Measurements from ENCODE around the gene PKP4.

Gene PKP4

DNA sequence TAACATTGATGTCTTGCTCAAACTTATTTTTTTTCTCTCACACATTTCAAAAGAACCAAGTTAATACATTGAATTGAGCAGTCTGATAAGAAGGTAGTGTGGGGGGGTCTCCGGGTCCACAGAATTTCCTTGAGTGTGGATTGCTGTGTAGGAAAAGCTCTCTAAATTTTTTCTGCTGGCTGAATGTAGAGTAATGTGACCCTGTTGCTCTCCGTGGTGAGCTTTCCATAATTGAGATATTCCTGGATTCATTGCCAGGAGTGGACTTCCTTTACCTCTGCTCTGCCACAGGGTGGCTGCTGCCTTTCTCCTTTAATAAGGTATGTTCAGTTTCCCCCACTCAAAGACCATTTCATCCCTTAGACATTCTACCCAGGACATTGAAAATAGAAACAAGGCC is 50.9 kb downstream of the PKP4 start:
- TF ChIP-seq, protein P1, sequence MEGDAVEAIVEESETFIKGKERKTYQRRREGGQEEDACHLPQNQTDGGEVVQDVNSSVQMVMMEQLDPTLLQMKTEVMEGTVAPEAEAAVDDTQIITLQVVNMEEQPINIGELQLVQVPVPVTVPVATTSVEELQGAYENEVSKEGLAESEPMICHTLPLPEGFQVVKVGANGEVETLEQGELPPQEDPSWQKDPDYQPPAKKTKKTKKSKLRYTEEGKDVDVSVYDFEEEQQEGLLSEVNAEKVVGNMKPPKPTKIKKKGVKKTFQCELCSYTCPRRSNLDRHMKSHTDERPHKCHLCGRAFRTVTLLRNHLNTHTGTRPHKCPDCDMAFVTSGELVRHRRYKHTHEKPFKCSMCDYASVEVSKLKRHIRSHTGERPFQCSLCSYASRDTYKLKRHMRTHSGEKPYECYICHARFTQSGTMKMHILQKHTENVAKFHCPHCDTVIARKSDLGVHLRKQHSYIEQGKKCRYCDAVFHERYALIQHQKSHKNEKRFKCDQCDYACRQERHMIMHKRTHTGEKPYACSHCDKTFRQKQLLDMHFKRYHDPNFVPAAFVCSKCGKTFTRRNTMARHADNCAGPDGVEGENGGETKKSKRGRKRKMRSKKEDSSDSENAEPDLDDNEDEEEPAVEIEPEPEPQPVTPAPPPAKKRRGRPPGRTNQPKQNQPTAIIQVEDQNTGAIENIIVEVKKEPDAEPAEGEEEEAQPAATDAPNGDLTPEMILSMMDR (conservative IDR thresholded peaks at IDR 0.05) = no peak
- no peak for TF ChIP-seq ZFX (IDR thresholded peaks at IDR 0.05)
- H3K27ac ChIP-seq = no peak overlapping the region

DNA sequence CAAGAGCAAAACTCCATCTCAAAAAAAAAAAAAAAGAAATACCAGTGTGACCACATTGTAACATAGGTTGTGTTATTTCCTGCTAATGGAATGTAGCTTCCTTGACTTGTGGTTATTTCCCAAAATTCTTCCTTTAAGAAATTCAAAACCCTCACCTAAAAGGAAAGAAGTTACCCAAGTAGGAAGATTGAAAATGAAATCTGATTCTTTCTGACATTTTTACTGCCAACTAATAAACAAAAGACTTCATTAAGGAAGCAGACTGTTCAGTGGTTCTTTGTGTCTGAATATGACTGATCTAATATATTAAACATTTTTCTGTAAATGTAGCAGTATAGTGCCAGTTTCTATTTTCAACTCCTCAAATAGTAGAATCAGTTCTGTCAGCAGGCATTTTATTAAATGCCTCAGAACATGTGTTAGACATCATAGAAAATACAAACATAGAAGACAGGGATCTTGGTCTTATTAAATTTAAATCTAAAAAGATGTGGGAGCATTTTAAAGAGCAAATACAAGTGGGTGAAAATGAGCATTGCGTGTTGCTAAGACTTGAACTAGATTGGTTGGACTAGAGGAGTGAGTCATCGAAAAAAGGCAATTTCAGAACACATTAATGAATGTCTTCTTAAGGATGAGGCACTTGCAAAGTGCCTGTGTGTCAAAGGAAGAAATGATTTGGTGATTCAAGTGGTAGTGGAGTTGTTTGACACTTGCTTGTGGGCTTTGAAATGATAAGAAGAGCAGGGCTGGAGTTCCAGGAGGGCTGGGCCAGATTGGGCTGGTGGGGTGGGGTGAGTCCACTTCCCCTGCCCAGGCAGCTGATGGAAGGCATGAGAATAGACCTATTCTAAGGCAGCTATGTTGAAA is 53.4 kb downstream of the PKP4 start:
- peak overlapping the region; percentile 22; the same call in 1 of the 2 replicates for H3K27ac ChIP-seq

DNA sequence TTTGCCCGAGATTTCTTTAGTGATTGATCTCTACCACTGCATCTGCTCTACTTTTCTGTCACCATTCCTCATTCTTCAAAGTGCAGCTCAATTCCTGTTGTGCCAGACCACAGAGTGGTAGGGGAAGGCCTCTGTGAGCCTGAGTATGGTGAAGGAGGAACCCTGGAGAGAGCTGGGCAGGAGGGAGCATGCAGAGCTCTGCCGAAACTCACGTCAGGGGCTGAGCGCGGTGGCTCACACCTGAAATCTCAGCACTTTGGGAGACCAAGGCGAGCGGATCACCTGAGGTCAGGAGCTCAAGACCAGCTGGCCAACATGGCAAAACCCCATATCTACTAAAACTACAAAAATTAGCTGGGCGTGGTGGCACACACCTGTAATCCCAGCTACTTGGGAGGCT is 54.1 kb downstream of the PKP4 start:
- no peak for TF ChIP-seq ZFX (IDR thresholded peaks at IDR 0.05)
- TF ChIP-seq, protein P1 (conservative IDR thresholded peaks at IDR 0.05) = no peak
- H3K27ac ChIP-seq = no peak overlapping the region

More for the DNA sequence above, 53.4 kb downstream of the PKP4 start:
- no peak for TF ChIP-seq ZFX (IDR thresholded peaks at IDR 0.05)
- TF ChIP-seq, protein P1 (conservative IDR thresholded peaks at IDR 0.05) = no peak

DNA sequence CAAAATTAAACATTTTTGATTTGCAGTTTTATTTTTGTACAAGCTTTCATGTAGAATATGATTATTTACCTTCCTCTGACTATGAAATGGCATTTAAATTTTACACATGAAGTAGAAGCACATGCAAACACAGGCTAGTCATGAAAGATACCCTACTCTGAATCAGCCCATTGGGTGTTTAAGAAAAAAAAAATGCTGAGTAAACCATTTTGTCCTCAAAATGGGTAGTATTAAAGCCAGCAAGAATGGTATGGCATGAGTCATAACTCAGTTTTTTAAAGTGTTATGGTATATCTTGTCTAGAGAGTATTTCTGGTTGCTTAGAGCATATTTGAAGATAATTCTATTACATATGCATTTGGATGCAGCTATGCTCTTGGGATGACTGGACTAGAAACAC is 55.0 kb downstream of the PKP4 start:
- TF ChIP-seq, protein P1 (conservative IDR thresholded peaks at IDR 0.05) = no peak
- TF ChIP-seq ZFX (IDR thresholded peaks at IDR 0.05) = no peak
- H3K27ac ChIP-seq = no peak overlapping the region

DNA sequence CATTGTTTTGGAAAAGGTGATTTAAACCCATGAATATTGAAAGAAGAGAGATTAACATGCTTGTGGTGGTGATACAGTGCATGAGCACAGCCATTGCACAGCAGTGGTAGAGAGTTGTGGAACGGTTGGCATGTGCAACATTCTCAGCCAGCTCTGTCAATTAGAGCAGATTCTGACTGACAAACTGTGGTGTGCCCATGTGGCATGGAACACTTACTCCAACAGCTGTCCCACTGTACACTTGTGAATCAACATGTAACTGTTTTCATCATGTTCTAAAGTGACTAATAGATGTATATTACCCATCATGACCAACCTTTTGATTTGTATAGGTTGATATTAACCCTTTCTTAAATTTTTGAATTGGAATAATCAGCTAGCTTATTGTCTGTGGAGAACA is 55.6 kb downstream of the PKP4 start:
- TF ChIP-seq, protein P1 (conservative IDR thresholded peaks at IDR 0.05) = no peak
- TF ChIP-seq ZFX (IDR thresholded peaks at IDR 0.05) = no peak

DNA sequence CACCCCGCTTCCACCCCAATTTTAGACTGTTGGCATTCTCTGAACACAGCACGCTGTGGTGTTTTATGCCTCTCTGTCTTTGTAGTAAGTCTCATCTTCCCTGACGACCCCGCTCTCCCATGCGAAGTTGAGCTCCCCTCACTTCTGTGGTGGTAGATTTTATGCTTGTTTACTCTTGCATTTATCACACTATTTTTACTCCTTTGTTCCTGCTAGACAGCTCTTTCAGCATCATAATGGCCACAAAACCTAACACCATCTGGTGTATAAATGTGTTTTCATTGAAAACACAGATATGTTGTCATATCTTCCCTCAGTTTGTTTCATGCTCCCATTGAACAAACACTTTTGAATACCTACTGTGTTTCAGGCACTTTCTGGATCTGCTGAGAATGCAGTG is 57.1 kb downstream of the PKP4 start:
- no peak for TF ChIP-seq ZFX (IDR thresholded peaks at IDR 0.05)
- TF ChIP-seq, protein P1 (conservative IDR thresholded peaks at IDR 0.05) = no peak
- H3K27ac ChIP-seq = no peak overlapping the region

More for the DNA sequence above, 55.6 kb downstream of the PKP4 start:
- H3K27ac ChIP-seq = no peak overlapping the region

DNA sequence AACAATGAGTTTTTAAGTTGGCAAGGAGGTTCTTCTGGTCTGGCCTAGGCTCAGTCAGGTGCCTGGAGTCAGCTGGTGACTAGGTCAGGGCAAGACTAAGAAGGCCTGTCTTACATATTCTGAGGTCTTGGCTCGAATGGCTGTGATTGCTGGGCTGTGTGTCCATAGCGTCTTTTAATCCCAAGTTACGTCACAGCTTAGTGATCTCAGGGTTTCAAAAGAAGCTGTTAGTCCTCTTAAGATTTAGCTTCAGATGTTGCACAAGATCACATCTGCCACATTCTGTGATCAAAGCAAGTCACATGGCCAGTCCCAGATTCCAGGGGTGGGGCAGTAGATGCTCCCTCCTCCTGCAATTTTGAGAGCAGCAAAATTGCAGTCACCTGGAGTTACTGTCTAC is 61.3 kb downstream of the PKP4 start:
- no peak overlapping the region for H3K27ac ChIP-seq
- TF ChIP-seq, protein P1 (conservative IDR thresholded peaks at IDR 0.05) = no peak
- no peak for TF ChIP-seq ZFX (IDR thresholded peaks at IDR 0.05)
